Measurements from ENCODE around the gene AFAP1L2.

GRCh38 chr10:114441107-114441506 is 36.8 kb upstream of the AFAP1L2 start:
- TF ChIP-seq, protein P1, sequence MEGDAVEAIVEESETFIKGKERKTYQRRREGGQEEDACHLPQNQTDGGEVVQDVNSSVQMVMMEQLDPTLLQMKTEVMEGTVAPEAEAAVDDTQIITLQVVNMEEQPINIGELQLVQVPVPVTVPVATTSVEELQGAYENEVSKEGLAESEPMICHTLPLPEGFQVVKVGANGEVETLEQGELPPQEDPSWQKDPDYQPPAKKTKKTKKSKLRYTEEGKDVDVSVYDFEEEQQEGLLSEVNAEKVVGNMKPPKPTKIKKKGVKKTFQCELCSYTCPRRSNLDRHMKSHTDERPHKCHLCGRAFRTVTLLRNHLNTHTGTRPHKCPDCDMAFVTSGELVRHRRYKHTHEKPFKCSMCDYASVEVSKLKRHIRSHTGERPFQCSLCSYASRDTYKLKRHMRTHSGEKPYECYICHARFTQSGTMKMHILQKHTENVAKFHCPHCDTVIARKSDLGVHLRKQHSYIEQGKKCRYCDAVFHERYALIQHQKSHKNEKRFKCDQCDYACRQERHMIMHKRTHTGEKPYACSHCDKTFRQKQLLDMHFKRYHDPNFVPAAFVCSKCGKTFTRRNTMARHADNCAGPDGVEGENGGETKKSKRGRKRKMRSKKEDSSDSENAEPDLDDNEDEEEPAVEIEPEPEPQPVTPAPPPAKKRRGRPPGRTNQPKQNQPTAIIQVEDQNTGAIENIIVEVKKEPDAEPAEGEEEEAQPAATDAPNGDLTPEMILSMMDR (IDR thresholded peaks at IDR 0.05), result no peak
- TF ChIP-seq POLR2A (IDR thresholded peaks at IDR 0.05), result no peak

Measured in Peyer's patch (tissue), 4 donors.